HUES48 (cell line): ENCODE results near the gene GM2A.

Experiments
- H3K27ac ChIP-seq: one replicate; pipeline ENCODE4 v1.7.0; 2013; ENCODE audit warnings: low read depth, low read length, inconsistent platforms
- H3K27me3 ChIP-seq: 2 replicates; pipeline ENCODE4 v1.6.1; 2013; ENCODE audit warnings: mild to moderate bottlenecking, low read length; ENCODE audit not compliant: control insufficient read depth, insufficient read depth
- H3K36me3 ChIP-seq: 2 replicates; pipeline ENCODE4 v1.6.1; 2013; ENCODE audit warnings: low read length; ENCODE audit not compliant: control insufficient read depth, insufficient read depth
- H3K4me1 ChIP-seq: 2 replicates; pipeline ENCODE4 v1.6.1; 2013; ENCODE audit warnings: mild to moderate bottlenecking, low read length; ENCODE audit not compliant: control insufficient read depth, insufficient read depth
- H3K4me3 ChIP-seq: 2 replicates; pipeline ENCODE4 v1.5.1; 2013; ENCODE audit warnings: mild to moderate bottlenecking, low read depth, low read length
- H3K9ac ChIP-seq: 2 replicates; pipeline ENCODE4 v1.6.1; 2013; ENCODE audit warnings: mild to moderate bottlenecking, low read depth, low read length, moderate library complexity
- H3K9me3 ChIP-seq: 2 replicates; pipeline ENCODE4 v1.6.1; 2013; ENCODE audit warnings: low read length; ENCODE audit not compliant: control insufficient read depth, insufficient read depth

Gene GM2A

GRCh38 chr5:151219138-151219537 is 33.8 kb upstream of the GM2A start:
- no peaks in the 10 kb centered on the region for H3K9me3 ChIP-seq

GRCh38 chr5:151219789-151220188 is 33.2 kb upstream of the GM2A start:
- Histone ChIP-seq H3K27ac (no peak overlapping the region), H3K4me1 (peaks cover 5% of the 10 kb centered on the region; the same call in 1 of the 2 replicates), H3K4me3 (no peak overlapping the region), H3K27me3 (peaks cover 14% of the 10 kb centered on the region; the same call in 1 of the 2 replicates), H3K9ac (no peak overlapping the region), H3K36me3 (no peaks in the 10 kb centered on the region), H3K9me3 (no peaks in the 10 kb centered on the region)

More at GRCh38 chr5:151219138-151219537, 33.8 kb upstream of the GM2A start:
- Histone ChIP-seq H3K27ac (no peak overlapping the region), H3K4me3 (no peak overlapping the region), H3K36me3 (no peaks in the 10 kb centered on the region), H3K27me3 (peaks cover 14% of the 10 kb centered on the region; the same call in 1 of the 2 replicates), H3K9ac (no peak overlapping the region), H3K4me1 (peaks cover 9% of the 10 kb centered on the region)

GRCh38 chr5:151221574-151221973 is 31.4 kb upstream of the GM2A start:
- Histone ChIP-seq H3K27ac (no peak overlapping the region), H3K36me3 (no peaks in the 10 kb centered on the region), H3K9ac (no peak overlapping the region)

GRCh38 chr5:151222054-151222789 is 30.8 kb upstream of the GM2A start:
- H3K9ac ChIP-seq = no peak overlapping the region
- H3K36me3 ChIP-seq = no peaks in the 10 kb centered on the region
- no peak overlapping the region for H3K4me3 ChIP-seq
- H3K27ac ChIP-seq = no peak overlapping the region
- peaks cover 14% of the 10 kb centered on the region; the same call in 1 of the 2 replicates for H3K27me3 ChIP-seq
- H3K9me3 ChIP-seq = no peaks in the 10 kb centered on the region
- H3K4me1 ChIP-seq = peaks cover 16% of the 10 kb centered on the region

More at GRCh38 chr5:151221574-151221973, 31.4 kb upstream of the GM2A start:
- no peaks in the 10 kb centered on the region for H3K9me3 ChIP-seq
- H3K4me1 ChIP-seq = peaks cover 16% of the 10 kb centered on the region
- H3K4me3 ChIP-seq = no peak overlapping the region
- peaks cover 14% of the 10 kb centered on the region; the same call in 1 of the 2 replicates for H3K27me3 ChIP-seq

GRCh38 chr5:151222790-151223446 is 30.1 kb upstream of the GM2A start:
- Histone ChIP-seq H3K27ac (no peak overlapping the region), H3K36me3 (no peaks in the 10 kb centered on the region), H3K9me3 (no peaks in the 10 kb centered on the region), H3K27me3 (peaks cover 14% of the 10 kb centered on the region; the same call in 1 of the 2 replicates), H3K4me3 (peak overlapping the region; percentile 78), H3K9ac (no peak overlapping the region), H3K4me1 (peaks cover 16% of the 10 kb centered on the region)

GRCh38 chr5:151223447-151224264 is 29.3 kb upstream of the GM2A start, which contains the start of gene CCDC69:
CCDC69 (minus strand) TSS chr5:151224092; CDS start chr5:151223970, 122 bp downstream.
- Histone ChIP-seq H3K9me3 (no peaks in the 10 kb centered on the region), H3K27ac (peak within 1 kb of the TSS; percentile 24), H3K27me3 (peaks cover 14% of the 10 kb centered on the region; the same call in 1 of the 2 replicates), H3K4me1 (peaks cover 16% of the 10 kb centered on the region), H3K9ac (peak within 1 kb of the TSS; percentile 52; the same call in 1 of the 2 replicates), H3K4me3 (peak within 1 kb of the TSS; percentile 78), H3K36me3 (no peaks in the 10 kb centered on the region)

GRCh38 chr5:151224372-151224771 is 28.6 kb upstream of the GM2A start:
- Histone ChIP-seq H3K27me3 (peaks cover 14% of the 10 kb centered on the region; the same call in 1 of the 2 replicates), H3K27ac (no peak overlapping the region), H3K4me1 (peaks cover 16% of the 10 kb centered on the region), H3K9ac (no peak overlapping the region), H3K9me3 (no peaks in the 10 kb centered on the region), H3K36me3 (no peaks in the 10 kb centered on the region), H3K4me3 (0 out of 2 replicates have a peak overlapping the region, but pooled peaks have one; percentile 78)

- Histone ChIP-seq H3K36me3 (no peaks in the 10 kb centered on the region), H3K27ac (no peak overlapping the region), H3K9ac (no peak overlapping the region), H3K27me3 (peaks cover 14% of the 10 kb centered on the region; the same call in 1 of the 2 replicates), H3K4me3 (no peak overlapping the region), H3K9me3 (no peaks in the 10 kb centered on the region), H3K4me1 (peaks cover 16% of the 10 kb centered on the region)
Measured at GRCh38 chr5:151225071-151225470, 27.9 kb upstream of the GM2A start.

GRCh38 chr5:151225475-151225874 is 27.5 kb upstream of the GM2A start:
- Histone ChIP-seq H3K4me3 (0 out of 2 replicates have a peak overlapping the region, but pooled peaks have one; percentile 17), H3K36me3 (no peaks in the 10 kb centered on the region), H3K9me3 (no peaks in the 10 kb centered on the region), H3K9ac (no peak overlapping the region), H3K27me3 (peaks cover 14% of the 10 kb centered on the region; the same call in 1 of the 2 replicates), H3K27ac (no peak overlapping the region), H3K4me1 (peaks cover 16% of the 10 kb centered on the region)

- Histone ChIP-seq H3K4me3 (no peak overlapping the region), H3K9me3 (no peaks in the 10 kb centered on the region), H3K9ac (no peak overlapping the region), H3K27ac (no peak overlapping the region), H3K27me3 (peaks cover 5% of the 10 kb centered on the region; the same call in 1 of the 2 replicates), H3K4me1 (peaks cover 13% of the 10 kb centered on the region), H3K36me3 (no peaks in the 10 kb centered on the region)
Measured at GRCh38 chr5:151227918-151228447, 25.0 kb upstream of the GM2A start.
